GM12892 (cell line): ENCODE measurements around the gene CREB3.

ENCODE experiments used
- POLR2A ChIP-seq: IDR thresholded peaks from 2 replicates; pipeline ENCODE4 v1.6.1; 2011; ENCODE audit warnings: low read depth, low read length, control low read depth
- POLR2AphosphoS5 ChIP-seq: IDR thresholded peaks from 2 replicates; pipeline ENCODE4 v1.6.1; 2011; ENCODE audit warnings: low read depth, low read length, control low read depth
- TAF1 ChIP-seq: IDR thresholded peaks from 2 replicates; pipeline ENCODE4 v1.6.1; 2011; ENCODE audit warnings: low read depth, mild to moderate bottlenecking, control low read depth, low read length, borderline replicate concordance

DNA sequence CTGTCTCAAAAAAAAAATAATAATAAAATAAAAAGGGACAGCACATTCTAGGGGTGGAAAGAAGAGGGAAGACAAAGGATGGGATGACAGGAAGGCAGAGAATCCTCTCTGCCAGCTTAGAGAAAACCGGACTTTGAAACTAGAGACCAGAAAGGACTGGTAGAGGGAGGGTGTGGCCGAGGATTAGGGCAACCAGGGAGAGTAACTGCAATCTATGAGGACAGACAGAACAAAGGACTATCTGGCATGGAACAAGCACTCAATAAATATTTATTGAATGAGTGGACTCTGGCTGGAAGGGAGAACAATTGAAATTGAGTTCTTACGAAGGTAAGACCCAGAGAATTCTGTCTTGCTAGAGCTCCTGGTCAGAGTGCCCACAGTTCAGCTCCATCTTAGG is 14.1 kb downstream of the CREB3 start:
- no peak for TF ChIP-seq POLR2AphosphoS5
- TF ChIP-seq POLR2A = no peak
- TF ChIP-seq TAF1 = no peak
